ENCODE measurements around the gene NTM. TPM values are rescaled to one million over a fixed set of nuclear protein-coding genes. Genes with fewer than 3 reads are reported as not detected.

The NTM gene
- total RNA-seq, 1 donor from 2014 or later: 82.7 TPM

- Mint-ChIP-seq H3K4me3 (ENCODE audit: unreplicated experiment) (no peak overlapping the region), H3K27ac (ENCODE audit: unreplicated experiment) (no peak overlapping the region), H3K36me3 (ENCODE audit: unreplicated experiment) (peaks cover 3% of the 10 kb centered on the region), H3K9me3 (ENCODE audit: unreplicated experiment) (no peaks in the 10 kb centered on the region), H3K27me3 (ENCODE audit: unreplicated experiment) (no peaks in the 10 kb centered on the region), H3K4me1 (ENCODE audit: unreplicated experiment) (peaks cover 13% of the 10 kb centered on the region)
- no peak for TF ChIP-seq CTCF (IDR thresholded peaks at IDR 0.05)
- DNase-seq (ENCODE audit: extremely low spot score, unreplicated experiment): no peak
Observed at GRCh38 chr11:131957201-131957600, 586.8 kb downstream of the NTM start.

- no peak for DNase-seq (ENCODE audit: extremely low spot score, unreplicated experiment)
- H3K27ac Mint-ChIP-seq (ENCODE audit: unreplicated experiment): no peak overlapping the region
- no peaks in the 10 kb centered on the region for H3K9me3 Mint-ChIP-seq (ENCODE audit: unreplicated experiment)
- H3K27me3 Mint-ChIP-seq (ENCODE audit: unreplicated experiment): no peaks in the 10 kb centered on the region
- TF ChIP-seq CTCF (IDR thresholded peaks at IDR 0.05): no peak
- H3K4me1 Mint-ChIP-seq (ENCODE audit: unreplicated experiment): peaks cover 13% of the 10 kb centered on the region
- H3K36me3 Mint-ChIP-seq (ENCODE audit: unreplicated experiment): peaks cover 3% of the 10 kb centered on the region
- H3K4me3 Mint-ChIP-seq (ENCODE audit: unreplicated experiment): no peak overlapping the region
Observed at GRCh38 chr11:131957875-131958274, 587.5 kb downstream of the NTM start.

GRCh38 chr11:131962818-131963217 lies 592.4 kb downstream of the NTM start:
- Mint-ChIP-seq H3K4me3 (ENCODE audit: unreplicated experiment) (no peak overlapping the region), H3K27ac (ENCODE audit: unreplicated experiment) (no peak overlapping the region), H3K4me1 (ENCODE audit: unreplicated experiment) (peaks cover 19% of the 10 kb centered on the region), H3K27me3 (ENCODE audit: unreplicated experiment) (no peaks in the 10 kb centered on the region), H3K9me3 (ENCODE audit: unreplicated experiment) (no peaks in the 10 kb centered on the region), H3K36me3 (ENCODE audit: unreplicated experiment) (peaks cover 3% of the 10 kb centered on the region)
- DNase-seq (ENCODE audit: extremely low spot score, unreplicated experiment): no peak
- no peak for TF ChIP-seq CTCF (IDR thresholded peaks at IDR 0.05)

GRCh38 chr11:131964698-131965483 lies 594.5 kb downstream of the NTM start:
- peaks cover 3% of the 10 kb centered on the region for H3K36me3 Mint-ChIP-seq (ENCODE audit: unreplicated experiment)
- peak overlapping the region; percentile 33 for H3K27ac Mint-ChIP-seq (ENCODE audit: unreplicated experiment)
- H3K27me3 Mint-ChIP-seq (ENCODE audit: unreplicated experiment): no peaks in the 10 kb centered on the region
- H3K9me3 Mint-ChIP-seq (ENCODE audit: unreplicated experiment): no peaks in the 10 kb centered on the region
- no peak overlapping the region for H3K4me3 Mint-ChIP-seq (ENCODE audit: unreplicated experiment)
- no peak for DNase-seq (ENCODE audit: extremely low spot score, unreplicated experiment)
- peaks cover 19% of the 10 kb centered on the region for H3K4me1 Mint-ChIP-seq (ENCODE audit: unreplicated experiment)
- no peak for TF ChIP-seq CTCF (IDR thresholded peaks at IDR 0.05)

- H3K27me3 Mint-ChIP-seq (ENCODE audit: unreplicated experiment): no peaks in the 10 kb centered on the region
- H3K36me3 Mint-ChIP-seq (ENCODE audit: unreplicated experiment): peaks cover 3% of the 10 kb centered on the region
- H3K27ac Mint-ChIP-seq (ENCODE audit: unreplicated experiment): no peak overlapping the region
- no peak for DNase-seq (ENCODE audit: extremely low spot score, unreplicated experiment)
- no peaks in the 10 kb centered on the region for H3K9me3 Mint-ChIP-seq (ENCODE audit: unreplicated experiment)
- peaks cover 19% of the 10 kb centered on the region for H3K4me1 Mint-ChIP-seq (ENCODE audit: unreplicated experiment)
- no peak overlapping the region for H3K4me3 Mint-ChIP-seq (ENCODE audit: unreplicated experiment)
- no peak for TF ChIP-seq CTCF (IDR thresholded peaks at IDR 0.05)
Observed at GRCh38 chr11:131965504-131965903, 595.1 kb downstream of the NTM start.

All from osteocyte (in vitro differentiated cells).